Osteoblast (primary cell): ENCODE results near the gene SOX12. TPM values are rescaled to one million over a fixed set of nuclear protein-coding genes. Genes with fewer than 3 reads are reported as not detected.

Experiments used
- DNase-seq: peaks from one replicate; pipeline ENCODE4 v3.0.0; 2011; ENCODE audit warnings: low spot score, mixed read lengths; ENCODE audit not compliant: insufficient read length; ENCODE audit errors: missing footprints
- H2AFZ ChIP-seq: 2 replicates; pipeline ENCODE4 v1.6.0; 2011; ENCODE audit warnings: mild to moderate bottlenecking, low read length
- H3K27ac ChIP-seq: 2 replicates; pipeline ENCODE4 v1.5.1; 2011; ENCODE audit warnings: mild to moderate bottlenecking, low read depth, low read length, moderate library complexity
- H3K27me3 ChIP-seq: 2 replicates; pipeline ENCODE4 v1.6.0; 2012; ENCODE audit warnings: mild to moderate bottlenecking, control low read depth, inconsistent platforms, low read length, moderate library complexity; ENCODE audit not compliant: insufficient read depth
- H3K36me3 ChIP-seq: 2 replicates; pipeline ENCODE4 v1.5.1; 2011; ENCODE audit warnings: mild to moderate bottlenecking, low read length, control low read depth, moderate library complexity; ENCODE audit not compliant: insufficient read depth
- H3K4me1 ChIP-seq: 2 replicates; pipeline ENCODE4 v1.5.1; 2011; ENCODE audit warnings: mild to moderate bottlenecking, low read length, control low read depth, moderate library complexity; ENCODE audit not compliant: insufficient read depth
- H3K4me2 ChIP-seq: 2 replicates; pipeline ENCODE4 v1.6.0; 2011; ENCODE audit warnings: mild to moderate bottlenecking, low read length; ENCODE audit not compliant: insufficient read depth
- H3K4me3 ChIP-seq: fragments of 200-600 bp; sonication (generic); 3 replicates; pipeline ENCODE4 v1.5.1; 2012; ENCODE audit warnings: mild to moderate bottlenecking, low read length, inconsistent platforms; ENCODE audit not compliant: insufficient read depth
- H3K79me2 ChIP-seq: 2 replicates; pipeline ENCODE4 v1.6.0; 2012; ENCODE audit warnings: mild to moderate bottlenecking, low read length, control low read depth, inconsistent platforms; ENCODE audit not compliant: insufficient read depth
- H3K9me3 ChIP-seq: 2 replicates; pipeline ENCODE4 v1.5.1; 2011; ENCODE audit warnings: low read depth, low read length, control low read depth
- H4K20me1 ChIP-seq: 2 replicates; pipeline ENCODE4 v1.6.0; 2012; ENCODE audit warnings: mild to moderate bottlenecking, low read length, control low read depth; ENCODE audit not compliant: insufficient read depth
- total RNA-seq: library from RNA; depleted of rRNA; stranded (reverse); fragments of >200 nt; gene quantifications from 2 replicates; pipeline ENCODE4 v1.2.3, GENCODE V29; 2012
- TF ChIP-seq, protein P1 (sequence below): IDR thresholded peaks from 2 replicates; pipeline ENCODE4 v1.5.1; 2011; ENCODE audit warnings: mild to moderate bottlenecking, low read depth, low read length, moderate library complexity; ENCODE audit errors: extremely low read depth

SOX12 gene
- total RNA-seq, 1 donor = 6.9 TPM

DNA sequence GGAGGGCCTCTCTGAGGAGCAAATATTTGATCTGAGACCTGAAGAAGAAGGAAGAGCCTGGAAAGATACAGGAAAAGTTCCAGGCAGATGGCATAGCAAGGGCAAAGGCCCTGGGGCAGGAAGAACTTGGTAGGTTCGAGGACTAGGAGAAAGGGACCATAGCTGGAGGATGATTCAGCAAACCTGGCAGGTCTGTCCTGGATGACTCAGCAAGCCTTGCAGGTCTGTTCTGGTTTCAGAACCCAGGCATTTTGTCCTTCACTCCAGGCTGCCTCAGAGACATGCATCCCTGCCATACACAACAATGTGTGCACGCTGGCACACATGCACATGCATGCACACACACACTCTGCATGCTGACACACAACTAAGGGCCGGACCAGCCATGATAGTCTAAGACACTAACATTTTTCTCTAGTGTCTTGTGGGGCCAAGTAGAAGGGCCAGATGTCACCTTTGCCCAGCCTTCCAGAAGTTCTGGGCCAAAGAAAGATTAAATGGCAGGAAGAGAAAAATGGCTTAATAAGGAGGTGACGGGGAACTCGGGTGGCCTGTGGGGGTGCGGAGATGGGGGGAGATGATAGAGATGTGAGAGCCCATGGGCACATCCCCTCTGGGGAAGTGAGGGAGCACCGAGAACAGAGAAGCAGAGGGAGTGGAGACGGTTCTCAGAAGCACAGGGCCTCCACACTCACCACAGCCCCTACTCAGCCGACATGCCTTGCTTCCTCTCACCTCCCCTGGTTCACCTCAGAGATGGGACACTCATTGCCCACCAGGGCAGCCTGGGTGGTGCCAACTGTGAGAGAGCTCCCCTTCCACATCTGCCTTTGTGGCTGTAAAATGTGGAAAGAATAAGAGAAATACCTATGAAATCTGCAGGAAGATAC is 39.8 kb downstream of the SOX12 start:
- no peak for DNase-seq
- H3K27me3 ChIP-seq = no peaks in the 10 kb centered on the region

GRCh38 chr20:366041-366718 is 40.8 kb downstream of the SOX12 start:
- TF ChIP-seq, protein P1, sequence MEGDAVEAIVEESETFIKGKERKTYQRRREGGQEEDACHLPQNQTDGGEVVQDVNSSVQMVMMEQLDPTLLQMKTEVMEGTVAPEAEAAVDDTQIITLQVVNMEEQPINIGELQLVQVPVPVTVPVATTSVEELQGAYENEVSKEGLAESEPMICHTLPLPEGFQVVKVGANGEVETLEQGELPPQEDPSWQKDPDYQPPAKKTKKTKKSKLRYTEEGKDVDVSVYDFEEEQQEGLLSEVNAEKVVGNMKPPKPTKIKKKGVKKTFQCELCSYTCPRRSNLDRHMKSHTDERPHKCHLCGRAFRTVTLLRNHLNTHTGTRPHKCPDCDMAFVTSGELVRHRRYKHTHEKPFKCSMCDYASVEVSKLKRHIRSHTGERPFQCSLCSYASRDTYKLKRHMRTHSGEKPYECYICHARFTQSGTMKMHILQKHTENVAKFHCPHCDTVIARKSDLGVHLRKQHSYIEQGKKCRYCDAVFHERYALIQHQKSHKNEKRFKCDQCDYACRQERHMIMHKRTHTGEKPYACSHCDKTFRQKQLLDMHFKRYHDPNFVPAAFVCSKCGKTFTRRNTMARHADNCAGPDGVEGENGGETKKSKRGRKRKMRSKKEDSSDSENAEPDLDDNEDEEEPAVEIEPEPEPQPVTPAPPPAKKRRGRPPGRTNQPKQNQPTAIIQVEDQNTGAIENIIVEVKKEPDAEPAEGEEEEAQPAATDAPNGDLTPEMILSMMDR = no peak
- no peaks in the 10 kb centered on the region for H3K79me2 ChIP-seq
- no peaks in the 10 kb centered on the region for H3K36me3 ChIP-seq
- H3K4me3 ChIP-seq = no peak overlapping the region
- H3K27ac ChIP-seq = no peak overlapping the region
- no peak for DNase-seq
- H3K27me3 ChIP-seq = no peaks in the 10 kb centered on the region
- H3K9me3 ChIP-seq = no peaks in the 10 kb centered on the region
- no peak overlapping the region for H2AFZ ChIP-seq
- no peak overlapping the region for H3K4me2 ChIP-seq
- no peaks in the 10 kb centered on the region for H4K20me1 ChIP-seq
- peaks cover 4% of the 10 kb centered on the region for H3K4me1 ChIP-seq

More for the DNA sequence above, 39.8 kb downstream of the SOX12 start:
- H3K4me1 ChIP-seq = peaks cover 13% of the 10 kb centered on the region
- H3K4me2 ChIP-seq = no peak overlapping the region
- no peak overlapping the region for H3K27ac ChIP-seq
- TF ChIP-seq, protein P1 = no peak
- H3K9me3 ChIP-seq = no peaks in the 10 kb centered on the region
- H3K4me3 ChIP-seq = no peak overlapping the region
- no peaks in the 10 kb centered on the region for H4K20me1 ChIP-seq
- H2AFZ ChIP-seq = no peak overlapping the region
- no peaks in the 10 kb centered on the region for H3K36me3 ChIP-seq
- no peaks in the 10 kb centered on the region for H3K79me2 ChIP-seq

DNA sequence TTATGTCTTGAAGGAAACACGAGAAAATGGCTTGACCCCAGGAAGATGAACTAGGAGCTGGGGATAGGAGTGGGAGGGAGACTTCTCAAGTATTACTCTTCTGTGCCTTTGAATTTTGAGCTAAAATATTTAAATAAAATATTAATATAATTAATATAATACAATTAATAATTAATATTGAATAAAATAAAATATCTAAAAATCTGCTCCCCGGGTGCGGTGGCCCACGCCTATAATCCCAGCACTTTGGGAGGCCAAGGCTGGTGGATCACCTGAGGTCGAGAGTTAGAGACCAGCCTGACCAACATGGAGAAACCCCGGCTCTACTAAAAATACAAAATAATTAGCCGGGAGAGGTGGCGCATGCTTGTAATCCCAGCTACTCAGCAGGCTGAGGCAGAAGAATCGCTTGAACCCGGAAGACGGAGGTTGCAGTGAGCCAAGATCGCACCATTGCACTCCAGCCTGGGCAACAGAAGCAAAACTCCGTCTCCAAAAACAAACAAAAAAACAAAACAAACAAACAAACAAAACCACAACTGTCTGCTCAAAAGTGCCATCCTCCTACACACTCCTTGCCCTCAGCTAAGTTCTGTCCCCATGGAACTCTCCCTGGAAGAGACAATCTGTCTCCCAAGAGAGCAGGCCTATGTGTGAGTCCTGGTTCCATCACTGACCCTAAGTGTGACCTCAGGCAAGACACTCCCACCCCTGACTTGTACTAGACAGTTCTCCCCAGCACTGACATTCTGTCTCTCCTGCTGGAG is 41.5 kb downstream of the SOX12 start:
- TF ChIP-seq, protein P1 = no peak
- no peaks in the 10 kb centered on the region for H4K20me1 ChIP-seq
- H3K4me2 ChIP-seq = no peak overlapping the region
- no peak overlapping the region for H2AFZ ChIP-seq
- H3K79me2 ChIP-seq = no peaks in the 10 kb centered on the region
- DNase-seq = no peak
- H3K4me3 ChIP-seq = no peak overlapping the region
- no peaks in the 10 kb centered on the region for H3K27me3 ChIP-seq
- H3K4me1 ChIP-seq = peaks cover 7% of the 10 kb centered on the region
- no peak overlapping the region for H3K27ac ChIP-seq
- H3K9me3 ChIP-seq = no peaks in the 10 kb centered on the region
- no peaks in the 10 kb centered on the region for H3K36me3 ChIP-seq
